ENCODE results near the gene CHST11. TPM values are rescaled to one million over a fixed set of nuclear protein-coding genes. Genes with fewer than 3 reads are reported as not detected.

The CHST11 gene
- total RNA-seq, 1 experiment from 2014 or later = 6.7 TPM

DNA sequence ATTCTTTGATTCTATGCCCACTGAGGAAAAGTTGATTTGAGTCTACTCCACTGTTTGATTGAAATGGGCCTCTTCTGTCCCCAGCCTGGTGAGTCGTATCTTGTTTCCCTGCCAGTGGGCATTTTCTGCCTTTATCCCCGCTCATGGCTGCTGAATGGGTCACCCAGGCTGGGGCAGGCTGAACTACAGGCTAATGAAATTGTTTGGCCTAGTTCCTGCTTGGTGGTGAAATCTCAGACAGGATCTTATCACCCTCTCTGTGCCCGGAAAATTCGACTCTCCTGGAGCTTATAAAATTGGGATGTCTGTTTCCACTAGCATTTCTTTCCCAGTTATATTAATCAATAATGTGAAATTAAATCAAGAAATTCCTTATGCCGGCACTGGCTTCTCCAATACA, 65.0 kb downstream of the CHST11 start:
- H4K91ac ChIP-seq (ENCODE audit: insufficient read length, low read depth, low read length) = no peak overlapping the region
- H2BK12ac ChIP-seq (ENCODE audit: insufficient read length, low read depth, low read length) = no peak overlapping the region
- no peaks in the 10 kb centered on the region for H4K20me1 ChIP-seq (ENCODE audit: control insufficient read depth, insufficient read depth, insufficient read length)
- no peak overlapping the region for H4K5ac ChIP-seq (ENCODE audit: insufficient read length, low read depth, low read length)
- Mint-ChIP-seq H3K4me1 (peaks cover 34 to 44% of the 10 kb centered on the region in 2 experiments), H3K27ac (no peak overlapping the region; a peak in 1 of 7 replicates), H3K36me3 (ENCODE audit: insufficient read depth in 1 of 3, low read depth in 3 of 3) (no peaks in the 10 kb centered on the region; a peak in 1 of 7 replicates), H3K4me3 (no peak overlapping the region), H3K27me3 (ENCODE audit: low read depth) (no peaks in the 10 kb centered on the region), H3K9me3 (no peaks in the 10 kb centered on the region; a peak in 2 of 5 replicates)
- no peak overlapping the region for H2AFZ ChIP-seq (ENCODE audit: low read length)
- no peak overlapping the region for H3K14ac ChIP-seq (ENCODE audit: insufficient read depth, low read length)
- peaks cover 3% of the 10 kb centered on the region for H3K79me1 ChIP-seq (ENCODE audit: insufficient read depth, low read depth, low read length, poor library complexity, severe bottlenecking)
- no peak overlapping the region for H2BK15ac ChIP-seq (ENCODE audit: low read depth, low read length)
- H3T11ph ChIP-seq (ENCODE audit: low read length) = no peak overlapping the region
- no CpG with 5 or more reads among the region's 5 CpGs for WGBS (ENCODE audit: extremely low coverage, insufficient read length, low lambda C conversion rate)
- peaks cover 11% of the 10 kb centered on the region; the same call in 1 of the 2 replicates for H3K4me1 ChIP-seq (ENCODE audit: insufficient read depth, low read length)
- no peaks in the 10 kb centered on the region for H3K23me2 ChIP-seq (ENCODE audit: insufficient read length, low read depth, low read length, poor library complexity, severe bottlenecking)
- H3K27me3 ChIP-seq (ENCODE audit: insufficient read depth, low read length) = no peaks in the 10 kb centered on the region
- TF ChIP-seq, protein P1, sequence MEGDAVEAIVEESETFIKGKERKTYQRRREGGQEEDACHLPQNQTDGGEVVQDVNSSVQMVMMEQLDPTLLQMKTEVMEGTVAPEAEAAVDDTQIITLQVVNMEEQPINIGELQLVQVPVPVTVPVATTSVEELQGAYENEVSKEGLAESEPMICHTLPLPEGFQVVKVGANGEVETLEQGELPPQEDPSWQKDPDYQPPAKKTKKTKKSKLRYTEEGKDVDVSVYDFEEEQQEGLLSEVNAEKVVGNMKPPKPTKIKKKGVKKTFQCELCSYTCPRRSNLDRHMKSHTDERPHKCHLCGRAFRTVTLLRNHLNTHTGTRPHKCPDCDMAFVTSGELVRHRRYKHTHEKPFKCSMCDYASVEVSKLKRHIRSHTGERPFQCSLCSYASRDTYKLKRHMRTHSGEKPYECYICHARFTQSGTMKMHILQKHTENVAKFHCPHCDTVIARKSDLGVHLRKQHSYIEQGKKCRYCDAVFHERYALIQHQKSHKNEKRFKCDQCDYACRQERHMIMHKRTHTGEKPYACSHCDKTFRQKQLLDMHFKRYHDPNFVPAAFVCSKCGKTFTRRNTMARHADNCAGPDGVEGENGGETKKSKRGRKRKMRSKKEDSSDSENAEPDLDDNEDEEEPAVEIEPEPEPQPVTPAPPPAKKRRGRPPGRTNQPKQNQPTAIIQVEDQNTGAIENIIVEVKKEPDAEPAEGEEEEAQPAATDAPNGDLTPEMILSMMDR (conservative IDR thresholded peaks at IDR 0.05) = no peak
- no peak overlapping the region for H3K18ac ChIP-seq (ENCODE audit: insufficient read length, low read depth, low read length)
- no peaks in the 10 kb centered on the region for H3K9me3 ChIP-seq (ENCODE audit: control insufficient read depth, low read depth, low read length)
- no peak for DNase-seq
- H3K56ac ChIP-seq (ENCODE audit: insufficient read length, low read depth, low read length) = no peak overlapping the region
- no peak overlapping the region for H3K23ac ChIP-seq (ENCODE audit: insufficient read length, low read depth, low read length)
- H3K4ac ChIP-seq (ENCODE audit: low read depth, low read length) = no peak overlapping the region
- no peak overlapping the region for H3K9ac ChIP-seq (ENCODE audit: extremely low read depth, insufficient read length, low read length)
- no peaks in the 10 kb centered on the region for H3K79me2 ChIP-seq (ENCODE audit: insufficient read depth, low read length)
- no peak overlapping the region for H2BK5ac ChIP-seq (ENCODE audit: insufficient read length, low read length)
- no peak overlapping the region for H2AK5ac ChIP-seq (ENCODE audit: insufficient read length, low read length)
- H2BK20ac ChIP-seq (ENCODE audit: low read depth, low read length, poor library complexity, severe bottlenecking) = no peak overlapping the region
- H3K4me2 ChIP-seq (ENCODE audit: insufficient read depth, insufficient read length, low read length) = no peak overlapping the region
- no peak overlapping the region for H4K8ac ChIP-seq (replicated peaks; ENCODE audit: insufficient read length, low read depth, low read length)
- no peak overlapping the region for H3K27ac ChIP-seq (ENCODE audit: insufficient read length, low read depth, low read length)
- no peak overlapping the region for H2BK120ac ChIP-seq (ENCODE audit: low read depth, low read length, poor library complexity, severe bottlenecking)
